ES-I3 (cell line): Measurements from ENCODE around the gene PPP2R5E.

ENCODE experiments used
- H3K36me3 ChIP-seq: 2 replicates; pipeline ENCODE4 v1.6.1; 2013; ENCODE audit warnings: mild to moderate bottlenecking, low read length, control low read depth, moderate library complexity; ENCODE audit not compliant: insufficient read depth
- H3K4me1 ChIP-seq: 2 replicates; pipeline ENCODE4 v1.6.1; 2013; ENCODE audit warnings: mild to moderate bottlenecking, control low read depth, low read length; ENCODE audit not compliant: insufficient read depth
- H3K9ac ChIP-seq: 2 replicates; pipeline ENCODE4 v1.6.1; 2013; ENCODE audit warnings: low read depth, mild to moderate bottlenecking, low read length, moderate library complexity
- H3K9me3 ChIP-seq: 2 replicates; pipeline ENCODE4 v1.6.1; 2013; ENCODE audit warnings: mild to moderate bottlenecking, low read length, moderate library complexity; ENCODE audit not compliant: control insufficient read depth, insufficient read depth

PPP2R5E gene

GRCh38 chr14:63472986-63473788, 70.0 kb downstream of the PPP2R5E start:
- no peak overlapping the region for H3K9ac ChIP-seq
- H3K4me1 ChIP-seq, result peaks cover 37% of the 10 kb centered on the region
- H3K9me3 ChIP-seq, result no peaks in the 10 kb centered on the region
- no peaks in the 10 kb centered on the region for H3K36me3 ChIP-seq

GRCh38 chr14:63470962-63471793, 72.0 kb downstream of the PPP2R5E start:
- no peaks in the 10 kb centered on the region for H3K9me3 ChIP-seq
- H3K9ac ChIP-seq, result no peak overlapping the region
- peaks cover 39% of the 10 kb centered on the region for H3K4me1 ChIP-seq
- H3K36me3 ChIP-seq, result no peaks in the 10 kb centered on the region

DNA sequence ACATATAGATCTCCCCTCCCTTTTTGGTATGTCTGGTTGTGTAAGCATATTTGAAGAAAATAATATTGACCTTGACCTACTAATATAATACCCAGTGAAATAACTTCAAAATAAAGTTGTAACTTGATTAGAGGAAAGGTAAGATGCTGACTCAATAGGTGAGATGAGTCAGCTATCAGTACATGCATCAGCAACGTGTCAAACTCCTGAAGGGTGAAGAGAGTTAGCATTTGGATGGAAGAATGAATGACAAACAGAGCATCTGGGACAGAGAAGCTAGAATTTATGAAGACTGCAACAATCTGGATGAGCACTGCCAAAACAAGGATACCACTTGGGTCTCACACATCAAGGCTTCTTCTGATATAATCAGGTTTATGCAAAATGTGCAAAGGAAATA, 74.9 kb downstream of the PPP2R5E start:
- H3K36me3 ChIP-seq, result peaks cover 4% of the 10 kb centered on the region; the same call in 1 of the 2 replicates
- no peaks in the 10 kb centered on the region for H3K9me3 ChIP-seq
- no peak overlapping the region for H3K9ac ChIP-seq
- peaks cover 33% of the 10 kb centered on the region for H3K4me1 ChIP-seq

GRCh38 chr14:63467440-63468072, 75.6 kb downstream of the PPP2R5E start:
- Histone ChIP-seq H3K36me3 (peaks cover 4% of the 10 kb centered on the region; the same call in 1 of the 2 replicates), H3K9me3 (no peaks in the 10 kb centered on the region), H3K9ac (no peak overlapping the region), H3K4me1 (peaks cover 25% of the 10 kb centered on the region)

DNA sequence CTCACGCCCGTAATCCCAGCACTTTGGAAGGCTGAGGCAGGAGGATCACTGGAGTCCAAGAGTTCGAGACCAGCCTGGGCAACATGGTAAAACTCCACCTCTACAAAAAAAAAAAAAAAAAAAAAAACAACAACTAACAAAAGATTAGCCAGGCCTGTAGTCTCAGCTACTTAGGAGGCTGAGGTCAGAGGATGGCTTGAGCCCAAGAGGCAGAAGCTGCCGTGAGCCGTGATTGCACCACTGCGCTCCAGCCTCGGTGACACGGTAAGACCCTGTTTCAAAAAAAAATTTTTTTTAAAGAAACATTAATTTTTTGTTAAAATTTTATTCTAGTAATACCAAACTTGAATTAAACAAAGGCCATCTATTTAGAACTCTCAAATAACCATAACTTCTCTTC, 77.8 kb downstream of the PPP2R5E start:
- Histone ChIP-seq H3K9ac (no peak overlapping the region), H3K36me3 (peaks cover 4% of the 10 kb centered on the region; the same call in 1 of the 2 replicates), H3K9me3 (no peaks in the 10 kb centered on the region), H3K4me1 (peaks cover 10% of the 10 kb centered on the region; the same call in 1 of the 2 replicates)

DNA sequence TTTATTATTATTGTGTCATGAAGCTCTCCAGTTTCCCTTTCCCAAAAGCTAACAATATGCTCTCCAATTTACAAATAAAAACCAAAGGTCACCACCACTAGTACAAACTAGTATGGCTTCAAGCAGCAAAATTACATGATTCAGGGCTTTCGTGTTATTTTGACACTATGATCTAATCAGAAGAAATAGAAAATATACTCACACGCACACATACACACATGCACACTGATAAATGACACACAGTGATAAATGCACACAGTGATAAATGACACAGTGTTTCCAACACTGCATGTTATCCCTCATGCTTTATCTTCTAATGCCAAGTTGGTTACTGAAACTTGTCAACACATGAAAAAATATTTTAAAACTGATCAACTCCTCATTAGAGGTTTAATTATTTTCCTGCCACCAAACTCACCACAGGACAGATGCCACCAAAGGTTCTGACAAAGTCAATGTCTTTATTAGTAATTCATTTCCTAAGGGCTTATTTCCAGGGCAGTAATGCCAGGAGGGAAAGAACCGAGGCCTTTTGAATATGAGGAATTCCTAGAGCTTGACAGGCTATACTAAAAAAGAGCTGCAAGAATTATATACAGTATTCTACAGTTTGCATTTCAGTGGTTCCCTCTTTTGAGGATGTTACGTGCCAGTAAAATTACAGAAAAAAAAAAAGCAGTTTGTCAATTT, 82.4 kb downstream of the PPP2R5E start:
- Histone ChIP-seq H3K4me1 (no peaks in the 10 kb centered on the region), H3K9ac (no peak overlapping the region), H3K36me3 (peaks cover 4% of the 10 kb centered on the region; the same call in 1 of the 2 replicates), H3K9me3 (no peaks in the 10 kb centered on the region)

DNA sequence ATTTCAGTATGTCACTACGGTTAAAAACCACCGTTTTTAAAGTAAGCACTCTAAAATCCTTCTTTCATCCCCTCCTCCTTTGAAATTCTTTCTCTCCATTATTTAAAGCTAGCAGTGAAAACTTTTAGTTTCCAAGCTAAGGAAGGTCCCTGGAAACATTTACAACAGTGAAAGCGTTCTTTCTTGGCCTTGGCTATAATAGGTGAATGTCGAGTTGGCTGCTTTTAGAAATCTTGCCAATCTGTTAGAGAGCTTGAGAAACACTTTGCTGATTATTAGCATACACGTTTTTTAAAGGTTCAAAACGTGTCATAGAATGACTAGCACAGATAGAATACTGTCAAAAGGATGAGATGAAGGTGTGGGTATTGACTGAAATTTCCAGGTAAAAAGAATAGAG, 83.4 kb downstream of the PPP2R5E start:
- no peak overlapping the region for H3K9ac ChIP-seq
- H3K36me3 ChIP-seq, result peaks cover 4% of the 10 kb centered on the region; the same call in 1 of the 2 replicates

DNA sequence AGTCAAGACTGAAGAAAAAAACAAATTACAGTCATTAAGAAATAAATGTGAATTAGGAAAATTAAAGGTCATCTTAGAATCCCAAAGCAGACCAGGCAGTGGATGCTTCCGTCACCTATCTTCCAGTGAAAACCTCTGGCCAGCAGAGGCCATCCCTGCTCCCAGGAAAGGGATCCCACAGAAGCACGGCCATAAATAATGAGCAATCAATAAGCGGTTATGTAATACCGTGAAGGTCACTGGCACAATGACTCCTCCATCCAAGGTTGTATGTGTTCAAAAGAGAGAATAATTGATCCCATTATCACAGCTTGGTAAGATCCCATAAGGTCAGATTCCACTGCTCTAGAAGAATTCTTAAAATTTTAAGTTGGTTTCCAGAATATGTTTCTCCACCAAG, 85.7 kb downstream of the PPP2R5E start:
- Histone ChIP-seq H3K36me3 (no peaks in the 10 kb centered on the region), H3K9ac (no peak overlapping the region), H3K9me3 (no peaks in the 10 kb centered on the region), H3K4me1 (no peaks in the 10 kb centered on the region)

More for the DNA sequence above, 83.4 kb downstream of the PPP2R5E start:
- Histone ChIP-seq H3K9me3 (no peaks in the 10 kb centered on the region), H3K4me1 (no peaks in the 10 kb centered on the region)

- Histone ChIP-seq H3K9me3 (no peaks in the 10 kb centered on the region), H3K9ac (no peak overlapping the region), H3K4me1 (no peaks in the 10 kb centered on the region), H3K36me3 (no peaks in the 10 kb centered on the region; the same call in 1 of the 2 replicates)
Measured at GRCh38 chr14:63454863-63455622, 88.1 kb downstream of the PPP2R5E start.

DNA sequence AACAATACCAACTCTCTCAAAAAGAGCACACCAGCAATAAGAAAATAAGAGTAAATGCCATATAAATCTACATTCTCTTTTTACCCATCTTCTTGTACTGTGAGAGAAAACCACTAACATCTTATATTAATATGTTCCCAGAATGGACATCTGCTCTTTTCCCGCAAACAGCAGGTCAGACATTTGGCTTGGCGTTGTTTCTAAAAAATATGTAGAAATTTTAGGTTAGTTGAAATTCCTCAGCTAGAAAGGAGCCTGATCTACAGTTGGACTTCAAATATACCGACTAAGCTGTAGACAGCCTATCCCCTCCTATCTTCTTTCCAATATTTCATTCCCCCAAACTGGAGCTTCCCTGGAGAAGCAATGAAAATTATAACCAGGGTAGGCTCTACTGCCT, 88.7 kb downstream of the PPP2R5E start:
- no peaks in the 10 kb centered on the region; the same call in 1 of the 2 replicates for H3K36me3 ChIP-seq
- no peak overlapping the region for H3K9ac ChIP-seq
- H3K9me3 ChIP-seq, result no peaks in the 10 kb centered on the region
- no peaks in the 10 kb centered on the region for H3K4me1 ChIP-seq

DNA sequence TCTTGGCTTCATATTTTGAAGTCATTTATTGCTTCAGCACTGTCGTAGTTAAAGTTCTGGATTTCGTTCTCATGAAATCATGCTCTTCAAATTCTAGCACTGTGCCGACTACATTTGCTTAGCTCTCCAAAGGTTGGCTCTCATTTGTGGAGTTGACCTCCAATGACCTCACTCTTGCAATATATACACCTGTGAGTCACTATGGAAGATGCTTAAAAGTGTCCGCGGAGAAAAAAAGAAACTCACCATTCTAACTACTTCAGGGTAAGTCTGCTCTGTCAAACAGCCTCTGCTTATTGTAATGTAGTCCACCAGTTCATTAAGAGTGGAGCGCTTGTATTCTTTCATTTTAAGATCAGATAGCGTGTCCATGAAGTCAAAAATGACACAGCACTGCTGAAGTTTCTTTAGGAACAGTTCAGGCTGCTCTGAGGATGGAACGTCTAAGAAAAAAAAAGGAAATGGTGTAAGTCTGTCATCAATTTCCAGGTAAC, 89.7 kb downstream of the PPP2R5E start:
- no peak overlapping the region for H3K9ac ChIP-seq
- no peaks in the 10 kb centered on the region for H3K9me3 ChIP-seq
- H3K36me3 ChIP-seq, result no peaks in the 10 kb centered on the region; the same call in 1 of the 2 replicates
- H3K4me1 ChIP-seq, result no peaks in the 10 kb centered on the region

GRCh38 chr14:63452796-63453195, 90.4 kb downstream of the PPP2R5E start:
- Histone ChIP-seq H3K9ac (no peak overlapping the region), H3K4me1 (no peaks in the 10 kb centered on the region), H3K36me3 (no peaks in the 10 kb centered on the region; the same call in 1 of the 2 replicates), H3K9me3 (no peaks in the 10 kb centered on the region)

DNA sequence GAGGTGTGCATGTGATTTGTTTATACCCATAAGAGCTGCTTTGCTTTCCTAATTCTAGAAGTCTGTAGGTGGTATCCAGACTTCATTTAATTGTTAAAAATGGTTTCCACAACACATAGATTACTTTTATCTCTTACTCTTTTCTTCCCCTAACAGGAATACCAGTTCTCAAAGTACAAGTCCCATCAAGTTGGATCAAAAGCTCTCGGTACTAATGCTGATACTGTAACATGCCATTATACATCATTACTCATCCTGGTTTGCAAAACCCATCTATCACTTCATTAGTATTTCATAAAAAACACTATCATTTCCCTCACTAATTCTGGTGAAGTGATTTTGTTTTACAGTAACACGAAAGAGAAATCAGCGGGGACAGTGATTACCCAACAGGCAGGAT, 94.3 kb downstream of the PPP2R5E start:
- Histone ChIP-seq H3K4me1 (no peaks in the 10 kb centered on the region), H3K36me3 (no peaks in the 10 kb centered on the region; the same call in none of the 2 replicates)

More for the DNA sequence above, 94.3 kb downstream of the PPP2R5E start:
- no peaks in the 10 kb centered on the region for H3K9me3 ChIP-seq
- no peak overlapping the region for H3K9ac ChIP-seq
